AG09309 (cell line): ENCODE measurements around the gene MIER1.
A peak's percentile ranks its signal among the peaks of the same experiment; 100 is the strongest.

ENCODE experiments used
- DNase-seq: peaks from one replicate; pipeline ENCODE4 v3.0.0-alpha.2; 2010; ENCODE audit warnings: low read depth
- H3K4me3 ChIP-seq: 2 replicates; pipeline ENCODE4 v1.5.1; 2011; ENCODE audit warnings: mild to moderate bottlenecking, low read depth, low read length, moderate library complexity; ENCODE audit not compliant: control insufficient read depth
- TF ChIP-seq, protein P1 (sequence below): IDR thresholded peaks from 2 replicates; pipeline ENCODE4 v1.5.1; 2011; ENCODE audit warnings: mild to moderate bottlenecking, low read depth, low read length, inconsistent platforms; ENCODE audit not compliant: insufficient read depth, control insufficient read depth; ENCODE audit errors: missing control alignments

Gene MIER1

DNA sequence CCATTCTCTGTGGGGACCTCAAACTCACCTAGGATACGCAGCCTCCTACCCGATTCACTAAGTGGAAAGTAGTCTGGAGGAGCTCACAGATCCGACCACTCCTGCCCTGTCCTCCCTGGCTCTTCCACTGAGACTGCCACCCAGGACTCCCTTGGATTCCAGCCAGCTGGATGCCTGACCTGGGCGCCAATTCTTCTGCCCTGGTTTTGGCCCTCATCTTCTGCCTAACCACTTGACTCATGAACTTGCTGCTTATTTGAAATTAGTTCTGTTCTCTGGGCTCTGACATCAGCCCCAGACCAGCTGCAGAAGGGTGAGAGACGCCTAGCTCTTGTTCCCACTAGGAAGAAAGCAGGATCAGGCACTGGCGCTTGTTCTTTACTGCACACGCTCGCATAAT lies 80.3 kb downstream of the MIER1 start:
- no peak overlapping the region for H3K4me3 ChIP-seq
- TF ChIP-seq, protein P1, sequence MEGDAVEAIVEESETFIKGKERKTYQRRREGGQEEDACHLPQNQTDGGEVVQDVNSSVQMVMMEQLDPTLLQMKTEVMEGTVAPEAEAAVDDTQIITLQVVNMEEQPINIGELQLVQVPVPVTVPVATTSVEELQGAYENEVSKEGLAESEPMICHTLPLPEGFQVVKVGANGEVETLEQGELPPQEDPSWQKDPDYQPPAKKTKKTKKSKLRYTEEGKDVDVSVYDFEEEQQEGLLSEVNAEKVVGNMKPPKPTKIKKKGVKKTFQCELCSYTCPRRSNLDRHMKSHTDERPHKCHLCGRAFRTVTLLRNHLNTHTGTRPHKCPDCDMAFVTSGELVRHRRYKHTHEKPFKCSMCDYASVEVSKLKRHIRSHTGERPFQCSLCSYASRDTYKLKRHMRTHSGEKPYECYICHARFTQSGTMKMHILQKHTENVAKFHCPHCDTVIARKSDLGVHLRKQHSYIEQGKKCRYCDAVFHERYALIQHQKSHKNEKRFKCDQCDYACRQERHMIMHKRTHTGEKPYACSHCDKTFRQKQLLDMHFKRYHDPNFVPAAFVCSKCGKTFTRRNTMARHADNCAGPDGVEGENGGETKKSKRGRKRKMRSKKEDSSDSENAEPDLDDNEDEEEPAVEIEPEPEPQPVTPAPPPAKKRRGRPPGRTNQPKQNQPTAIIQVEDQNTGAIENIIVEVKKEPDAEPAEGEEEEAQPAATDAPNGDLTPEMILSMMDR, result no peak
- DNase-seq, result no peak

DNA sequence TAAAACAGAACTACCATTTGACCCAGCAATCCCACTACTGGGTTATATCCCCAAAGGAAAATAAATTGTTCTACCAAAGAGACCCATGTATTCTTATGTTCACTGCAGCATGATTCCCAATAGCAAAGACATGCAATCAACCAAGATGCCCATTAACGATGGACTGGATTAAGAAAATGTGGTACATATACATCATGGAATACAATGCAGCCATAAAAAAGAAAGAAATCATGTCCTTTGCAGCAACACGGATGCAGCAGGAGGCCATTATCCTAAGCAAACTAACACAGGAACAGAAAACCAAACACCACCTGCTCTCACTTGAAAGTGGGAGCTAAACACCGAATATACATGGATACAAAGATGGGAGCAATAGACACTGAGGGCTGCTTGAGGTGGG lies 85.0 kb downstream of the MIER1 start:
- TF ChIP-seq, protein P1, result no peak
- no peak overlapping the region for H3K4me3 ChIP-seq
- no peak for DNase-seq

DNA sequence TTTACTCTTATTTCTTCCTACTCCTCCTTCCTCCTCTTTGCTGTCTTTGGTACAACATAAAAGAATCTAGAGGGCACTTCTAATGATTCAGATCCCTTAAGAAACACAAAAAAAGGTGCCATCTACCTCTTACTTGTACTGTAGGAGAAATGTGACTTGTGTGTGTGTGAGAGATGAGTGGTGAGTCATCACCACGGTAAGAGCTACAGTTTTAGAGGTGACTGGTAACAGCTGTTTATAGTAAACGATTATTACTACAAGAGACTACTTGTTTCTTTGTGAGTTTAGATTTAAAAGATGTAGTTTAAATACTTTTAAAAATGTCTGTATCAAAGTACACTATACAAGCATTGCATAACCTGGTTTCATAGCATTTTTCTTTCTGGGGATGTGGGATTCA lies 88.8 kb downstream of the MIER1 start:
- TF ChIP-seq, protein P1, result no peak
- DNase-seq, result no peak
- H3K4me3 ChIP-seq, result no peak overlapping the region

DNA sequence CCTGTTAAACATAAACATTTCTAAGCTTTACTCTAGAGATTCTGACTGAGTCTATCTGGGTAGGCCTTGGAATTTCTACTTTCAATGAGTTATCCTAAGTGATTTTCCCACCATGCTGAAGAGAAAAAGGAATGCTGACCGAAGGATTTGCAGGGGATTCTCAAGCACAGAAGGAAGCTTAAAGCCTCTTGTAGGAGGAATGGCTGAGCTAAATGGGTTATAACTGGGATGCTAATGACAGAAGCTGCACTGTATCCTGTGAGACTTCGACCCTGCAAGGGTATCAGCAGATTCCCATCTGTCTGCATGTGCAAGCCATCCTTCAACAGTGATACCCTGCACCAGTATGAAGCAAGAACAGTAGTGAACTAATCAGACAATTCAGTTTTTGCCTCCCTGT lies 93.8 kb downstream of the MIER1 start:
- no peak overlapping the region for H3K4me3 ChIP-seq
- no peak for DNase-seq
- TF ChIP-seq, protein P1, result no peak

DNA sequence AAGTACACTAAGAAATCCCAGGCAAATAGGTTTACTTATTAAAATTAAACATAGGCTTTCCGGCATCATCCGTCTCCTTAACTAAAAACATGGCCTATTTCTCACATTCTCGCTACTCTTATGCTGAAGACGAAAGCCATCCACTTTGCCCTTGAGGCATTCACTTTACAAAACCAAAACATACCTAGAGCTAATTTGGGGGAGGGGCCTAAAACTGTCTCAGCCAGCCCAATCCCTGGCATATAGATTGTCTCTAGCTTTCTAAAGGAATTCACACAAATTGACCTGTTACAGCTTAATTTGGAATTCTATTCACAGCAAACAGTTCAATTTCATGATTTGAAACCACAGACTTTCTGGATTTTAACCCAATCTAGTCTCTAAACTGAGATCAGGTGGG lies 94.3 kb downstream of the MIER1 start:
- DNase-seq, result no peak
- TF ChIP-seq, protein P1, result no peak
- H3K4me3 ChIP-seq, result no peak overlapping the region

DNA sequence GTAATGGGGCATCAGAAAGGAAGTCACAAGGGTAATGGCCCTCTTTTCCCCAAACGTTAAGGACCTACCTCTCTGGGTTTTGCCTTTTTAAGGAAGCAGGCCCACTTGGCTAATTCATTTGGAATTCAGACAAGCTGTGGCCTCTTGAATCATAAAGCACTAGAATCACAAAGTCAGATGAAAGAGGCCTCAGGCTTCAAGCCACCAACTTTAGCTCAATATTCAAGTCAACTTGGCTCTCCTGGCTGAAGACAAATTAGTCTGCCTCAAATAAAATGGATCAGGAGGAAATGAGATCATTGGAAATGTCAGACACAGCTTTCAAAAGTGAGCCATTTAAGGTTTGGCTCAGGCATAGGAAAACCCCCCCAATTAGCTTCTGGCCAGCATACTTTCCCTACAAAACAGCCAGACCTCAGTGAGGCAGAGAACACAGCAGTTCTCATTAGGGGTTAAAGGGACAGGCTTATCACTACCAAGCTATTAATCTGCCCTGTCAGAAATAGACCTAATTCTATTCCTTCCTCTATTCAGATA lies 94.9 kb downstream of the MIER1 start:
- no peak overlapping the region for H3K4me3 ChIP-seq
- DNase-seq, result peak; percentile 67
- TF ChIP-seq, protein P1, result no peak

DNA sequence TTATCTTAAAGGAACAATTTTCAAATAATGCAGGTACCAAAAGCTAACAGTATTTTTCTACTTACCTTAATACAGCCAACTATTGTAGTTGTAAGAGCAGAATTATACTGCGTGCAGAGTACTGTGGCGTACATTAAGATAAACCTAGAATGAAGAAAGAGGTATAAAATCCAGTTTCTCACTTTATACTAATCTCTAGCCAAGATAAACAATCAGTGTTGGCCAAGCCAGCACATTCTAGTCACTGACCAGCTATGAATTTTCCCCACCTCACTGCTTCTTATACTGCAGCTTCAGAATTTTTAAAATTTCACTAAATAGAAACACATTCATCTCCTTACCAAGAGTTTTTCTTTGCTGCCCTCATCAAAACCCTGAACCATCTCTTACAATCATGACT lies 95.5 kb downstream of the MIER1 start:
- H3K4me3 ChIP-seq, result no peak overlapping the region
- peak; percentile 52 for DNase-seq
- TF ChIP-seq, protein P1, result no peak
